ENCODE data around the gene SETBP1. TPM values are rescaled to one million over a fixed set of nuclear protein-coding genes. Genes with fewer than 3 reads are reported as not detected.

Gene SETBP1
- total RNA-seq, 3 donors from 2014 or later: 15.0 to 97.2 (median 17.8) TPM

DNA sequence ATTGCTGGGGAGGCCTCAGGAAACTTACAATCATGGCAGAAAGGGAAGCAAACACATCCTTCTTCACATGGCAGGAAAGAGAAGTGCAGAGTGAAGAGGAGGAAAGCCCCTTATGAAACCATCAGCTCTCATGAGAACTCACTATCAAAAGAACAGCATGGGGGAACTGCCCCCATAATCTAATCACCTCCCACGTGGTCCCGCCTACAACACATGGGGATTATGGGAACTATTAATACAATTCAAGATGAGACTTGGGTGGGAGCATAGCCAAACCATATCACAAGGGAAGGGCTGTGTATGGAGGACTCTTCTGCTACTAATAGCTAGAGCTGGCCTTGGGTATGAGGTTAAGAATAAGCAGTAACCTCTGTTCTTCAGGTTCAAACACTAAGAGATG, 8.8 kb upstream of the SETBP1 start:
- H3K4me3 ChIP-seq: no peak overlapping the region
- ATAC-seq: no peak
- intact Hi-C loops (cut with DNase I, micrococcal nuclease): loop anchor here in 1 of 2 donors (10.0 kb wide), 1 partner anchor 223 kb away; no protein-coding TSS in a partner anchor

DNA sequence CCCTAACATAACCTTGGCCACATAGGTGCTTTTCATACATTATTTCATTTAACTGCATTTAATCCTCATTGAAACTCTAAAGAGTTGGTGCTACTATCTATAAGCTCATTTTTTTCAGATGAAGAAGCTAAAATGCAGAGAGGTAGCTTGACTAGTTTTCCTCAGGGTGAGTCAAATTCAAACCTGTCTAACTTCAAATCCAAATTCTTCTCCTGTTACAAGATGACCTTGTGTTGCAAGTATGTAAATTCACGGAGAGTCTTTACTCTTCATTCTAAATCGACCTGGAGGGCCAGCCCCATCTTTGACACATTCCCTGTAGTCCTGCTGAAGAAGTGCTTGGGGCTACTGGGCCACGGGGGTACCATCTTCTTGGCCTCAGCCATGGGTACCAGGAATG, 8.2 kb upstream of the SETBP1 start:
- intact Hi-C loops (cut with DNase I, micrococcal nuclease): loop anchor here in 1 of 2 donors (10.0 kb wide), 1 partner anchor 222 kb away; no protein-coding TSS in a partner anchor
- Histone ChIP-seq H3K4me1 (ENCODE audit: low read depth) (peaks cover 3% of the 10 kb centered on the region), H3K36me3 (ENCODE audit: low read depth) (no peaks in the 10 kb centered on the region), H3K4me3 (no peak overlapping the region), H3K9me3 (no peaks in the 10 kb centered on the region)
- no peak for DNase-seq
- TF ChIP-seq, protein P1, sequence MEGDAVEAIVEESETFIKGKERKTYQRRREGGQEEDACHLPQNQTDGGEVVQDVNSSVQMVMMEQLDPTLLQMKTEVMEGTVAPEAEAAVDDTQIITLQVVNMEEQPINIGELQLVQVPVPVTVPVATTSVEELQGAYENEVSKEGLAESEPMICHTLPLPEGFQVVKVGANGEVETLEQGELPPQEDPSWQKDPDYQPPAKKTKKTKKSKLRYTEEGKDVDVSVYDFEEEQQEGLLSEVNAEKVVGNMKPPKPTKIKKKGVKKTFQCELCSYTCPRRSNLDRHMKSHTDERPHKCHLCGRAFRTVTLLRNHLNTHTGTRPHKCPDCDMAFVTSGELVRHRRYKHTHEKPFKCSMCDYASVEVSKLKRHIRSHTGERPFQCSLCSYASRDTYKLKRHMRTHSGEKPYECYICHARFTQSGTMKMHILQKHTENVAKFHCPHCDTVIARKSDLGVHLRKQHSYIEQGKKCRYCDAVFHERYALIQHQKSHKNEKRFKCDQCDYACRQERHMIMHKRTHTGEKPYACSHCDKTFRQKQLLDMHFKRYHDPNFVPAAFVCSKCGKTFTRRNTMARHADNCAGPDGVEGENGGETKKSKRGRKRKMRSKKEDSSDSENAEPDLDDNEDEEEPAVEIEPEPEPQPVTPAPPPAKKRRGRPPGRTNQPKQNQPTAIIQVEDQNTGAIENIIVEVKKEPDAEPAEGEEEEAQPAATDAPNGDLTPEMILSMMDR (IDR thresholded peaks at IDR 0.05): no peak
- no peak for ATAC-seq

More for the DNA sequence above, 8.8 kb upstream of the SETBP1 start:
- H3K9me3 ChIP-seq: no peaks in the 10 kb centered on the region
- H3K4me1 ChIP-seq (ENCODE audit: low read depth): peaks cover 3% of the 10 kb centered on the region
- H3K36me3 ChIP-seq (ENCODE audit: low read depth): no peaks in the 10 kb centered on the region
- DNase-seq: no peak
- TF ChIP-seq, protein P1 (IDR thresholded peaks at IDR 0.05): no peak

GRCh38 chr18:44673256-44673880, 7.3 kb upstream of the SETBP1 start:
- intact Hi-C loops (cut with DNase I, micrococcal nuclease): loop anchor here in 1 of 2 donors (10.0 kb wide), 1 partner anchor 221 kb away; no protein-coding TSS in a partner anchor

DNA sequence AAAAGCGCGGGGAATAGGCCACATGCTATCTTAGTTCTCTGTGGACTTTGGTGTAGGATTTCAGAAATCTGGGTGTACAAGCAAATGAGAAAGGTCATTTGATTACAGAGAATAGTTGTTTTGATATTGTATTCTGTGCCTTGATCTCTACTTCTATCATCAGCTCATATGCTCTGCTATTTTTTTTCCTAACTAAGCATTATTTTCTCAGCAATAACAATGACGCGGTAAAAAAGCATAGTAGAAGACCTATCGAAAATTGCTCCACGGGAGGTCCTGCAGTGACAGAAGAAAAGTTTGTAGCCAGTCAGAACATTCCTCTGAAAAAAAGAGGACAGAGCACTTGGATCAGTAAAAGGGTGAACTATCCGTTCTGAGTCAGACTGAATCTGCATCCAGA, 2.8 kb upstream of the SETBP1 start:
- Histone ChIP-seq H3K9me3 (no peaks in the 10 kb centered on the region), H3K36me3 (ENCODE audit: low read depth) (no peaks in the 10 kb centered on the region), H3K4me1 (ENCODE audit: low read depth) (peaks cover 4% of the 10 kb centered on the region), H3K4me3 (no peak overlapping the region)
- DNase-seq (no peak), ATAC-seq (no peak)
- TF ChIP-seq, protein P1 (IDR thresholded peaks at IDR 0.05): no peak
- intact Hi-C loops (cut with DNase I, micrococcal nuclease): loop anchor here in 1 of 2 donors (10.0 kb wide), 1 partner anchor 217 kb away; no protein-coding TSS in a partner anchor

More at GRCh38 chr18:44673256-44673880, 7.3 kb upstream of the SETBP1 start:
- no peak for ATAC-seq
- Histone ChIP-seq H3K9me3 (no peaks in the 10 kb centered on the region), H3K4me3 (no peak overlapping the region), H3K36me3 (ENCODE audit: low read depth) (no peaks in the 10 kb centered on the region), H3K4me1 (ENCODE audit: low read depth) (peaks cover 3% of the 10 kb centered on the region)
- DNase-seq: no peak
- TF ChIP-seq, protein P1 (IDR thresholded peaks at IDR 0.05): no peak

DNA sequence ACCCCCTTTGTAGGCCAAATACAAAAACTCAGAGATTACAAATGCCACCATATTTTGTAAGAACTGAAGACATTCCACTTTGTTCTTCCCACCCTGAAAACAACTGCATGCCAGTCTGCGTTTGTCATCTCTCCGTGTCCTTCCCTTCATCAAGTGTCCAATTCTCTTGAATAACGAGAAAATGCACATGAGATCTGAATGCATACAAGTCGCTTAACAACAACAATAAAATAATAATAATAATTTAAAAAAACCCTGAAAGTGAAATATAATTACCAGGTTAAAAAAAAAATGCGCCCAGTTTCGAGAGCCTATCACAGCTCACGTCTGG, 2.0 kb upstream of the SETBP1 start:
- Histone ChIP-seq H3K36me3 (ENCODE audit: low read depth) (no peaks in the 10 kb centered on the region), H3K4me1 (ENCODE audit: low read depth) (peaks cover 4% of the 10 kb centered on the region), H3K4me3 (peak overlapping the region; percentile 41), H3K9me3 (no peaks in the 10 kb centered on the region)
- DNase-seq (no peak), ATAC-seq (no peak)
- TF ChIP-seq, protein P1 (IDR thresholded peaks at IDR 0.05): no peak
- intact Hi-C loops (cut with DNase I, micrococcal nuclease): loop anchor here in 1 of 2 donors (10.0 kb wide), 1 partner anchor 216 kb away; no protein-coding TSS in a partner anchor

All from mucosa of descending colon (tissue), 3 donors.